Activated effector memory CD4-positive, alpha-beta T cell treated with Interleukin-2 at 50 U/mL for 16 hours (primary cell): Measurements from ENCODE around the gene PLOD1.
A peak's percentile ranks its signal among the peaks of the same experiment; 100 is the strongest.
"Not testable (repeated sequence)": the region's sequence is repeated elsewhere in the genome, so short reads cannot be mapped to it uniquely, and the experiment has no call there.

Source experiments
- DNase-seq: peaks from one replicate; pipeline ENCODE4 v3.0.0-alpha.2; 2020

The PLOD1 gene

DNA sequence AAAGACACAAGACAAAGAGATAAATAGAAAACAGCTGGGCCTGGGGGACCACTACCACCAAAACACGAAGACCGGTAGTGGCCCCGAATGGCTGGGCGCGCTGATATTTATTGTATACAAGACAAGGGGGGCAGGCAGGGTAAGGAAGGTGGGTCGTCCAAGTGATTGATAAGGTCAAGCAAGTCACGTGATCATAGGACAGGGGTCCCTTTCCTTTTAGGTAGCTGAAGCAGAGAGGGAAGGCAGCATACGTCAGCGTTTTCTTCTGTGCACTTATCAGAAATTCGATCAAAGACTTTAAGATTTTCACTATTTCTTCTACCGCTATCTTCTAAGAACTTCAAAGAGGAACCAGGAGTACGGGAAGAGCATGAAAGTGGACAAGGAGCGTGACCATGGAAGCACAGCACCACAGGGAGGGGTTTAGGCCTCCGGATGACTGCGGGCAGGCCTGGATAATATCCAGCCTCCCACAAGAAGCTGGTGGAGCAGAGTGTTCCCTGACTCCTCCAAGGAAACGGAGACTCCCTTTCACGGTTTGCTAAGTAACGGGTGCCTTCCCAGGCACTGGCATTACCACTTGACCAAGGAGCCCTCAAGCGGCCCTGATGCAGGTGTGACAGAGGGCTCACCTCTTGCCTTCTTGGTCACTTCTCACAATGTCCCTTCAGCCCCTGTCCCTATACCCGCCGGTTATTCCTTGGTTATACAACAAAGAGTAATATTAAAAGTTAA is 21.9 kb upstream of the PLOD1 start:
- DNase-seq = not testable (repeated sequence)

DNA sequence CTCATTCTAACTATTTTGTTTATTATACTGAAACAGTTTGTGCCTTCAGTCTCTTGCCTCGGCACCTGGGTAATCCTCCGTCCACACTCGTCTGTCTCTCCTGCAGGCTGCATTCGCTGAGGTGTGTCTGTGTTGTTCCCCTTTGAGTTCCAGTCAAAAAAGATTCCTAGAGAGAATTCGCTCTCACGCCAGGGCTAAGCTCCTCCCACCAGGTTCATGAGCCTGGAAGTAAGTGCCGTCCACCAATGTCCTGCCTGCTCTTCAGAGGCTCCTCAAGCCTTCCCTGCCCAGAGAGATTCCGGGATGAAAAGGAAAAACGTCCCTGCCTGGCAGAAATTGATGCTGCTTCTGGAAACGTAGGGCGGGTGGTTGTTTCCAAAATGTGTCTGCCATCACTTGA is 21.2 kb upstream of the PLOD1 start:
- no peak for DNase-seq

- DNase-seq = no peak
These were observed 20.5 kb upstream of the PLOD1 start for GRCh38 chr1:11914024-11914423.

- DNase-seq = no peak
These were observed 15.6 kb upstream of the PLOD1 start for GRCh38 chr1:11918799-11919519.

- DNase-seq = no peak
These were observed 14.9 kb upstream of the PLOD1 start for GRCh38 chr1:11919621-11920020.

DNA sequence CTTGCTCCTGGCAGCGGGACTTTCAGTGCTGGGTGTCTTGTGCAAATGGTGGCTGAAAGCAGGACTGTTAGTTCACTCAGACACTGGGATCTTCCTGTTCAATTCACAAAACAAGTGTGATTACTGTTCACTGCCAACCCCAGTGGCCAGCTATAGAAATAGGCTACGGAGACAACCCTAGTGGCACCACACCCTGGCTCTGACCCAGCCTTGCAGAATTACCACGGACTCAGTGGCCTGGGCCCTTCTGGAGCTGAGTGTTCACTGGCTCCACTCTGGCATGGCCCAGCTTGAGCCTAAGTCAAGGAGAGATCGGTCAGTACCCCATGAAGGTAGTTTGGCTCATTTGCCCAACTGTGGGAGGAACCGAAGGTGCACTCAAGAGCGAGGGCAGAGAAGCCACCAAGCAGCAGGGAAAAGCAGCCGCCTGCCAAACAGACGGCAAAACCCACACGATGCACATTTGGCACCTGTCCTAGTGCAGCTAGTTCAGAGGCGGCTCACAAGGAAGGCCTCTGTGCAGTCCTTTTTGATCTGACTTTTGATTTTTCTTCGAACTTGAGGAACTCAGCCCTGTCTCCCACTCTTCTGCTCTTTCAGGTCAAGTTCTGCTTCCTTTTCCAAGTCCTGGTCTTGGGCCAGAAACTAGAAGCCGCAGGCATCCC is 14.1 kb upstream of the PLOD1 start:
- DNase-seq = no peak

DNA sequence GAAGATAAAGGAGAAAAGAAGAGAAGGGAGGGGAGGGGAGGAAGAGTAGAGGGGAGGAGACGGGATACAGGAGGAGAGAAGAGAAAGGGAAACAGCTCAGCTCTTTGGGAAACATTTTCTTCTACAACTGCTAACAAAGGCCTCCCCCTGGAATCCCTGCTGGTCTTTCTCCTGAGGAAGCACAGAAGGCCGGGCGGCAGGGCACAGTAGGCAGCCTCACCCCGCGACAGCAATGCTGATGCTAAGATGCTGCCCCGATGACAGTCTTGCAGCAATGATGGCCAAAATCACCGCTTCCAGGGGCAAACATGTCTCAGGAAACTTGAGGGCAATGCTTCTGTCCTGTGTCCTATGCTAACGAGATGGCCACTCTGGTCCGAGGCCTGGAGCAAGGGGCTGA is 13.5 kb upstream of the PLOD1 start:
- DNase-seq = no peak

DNA sequence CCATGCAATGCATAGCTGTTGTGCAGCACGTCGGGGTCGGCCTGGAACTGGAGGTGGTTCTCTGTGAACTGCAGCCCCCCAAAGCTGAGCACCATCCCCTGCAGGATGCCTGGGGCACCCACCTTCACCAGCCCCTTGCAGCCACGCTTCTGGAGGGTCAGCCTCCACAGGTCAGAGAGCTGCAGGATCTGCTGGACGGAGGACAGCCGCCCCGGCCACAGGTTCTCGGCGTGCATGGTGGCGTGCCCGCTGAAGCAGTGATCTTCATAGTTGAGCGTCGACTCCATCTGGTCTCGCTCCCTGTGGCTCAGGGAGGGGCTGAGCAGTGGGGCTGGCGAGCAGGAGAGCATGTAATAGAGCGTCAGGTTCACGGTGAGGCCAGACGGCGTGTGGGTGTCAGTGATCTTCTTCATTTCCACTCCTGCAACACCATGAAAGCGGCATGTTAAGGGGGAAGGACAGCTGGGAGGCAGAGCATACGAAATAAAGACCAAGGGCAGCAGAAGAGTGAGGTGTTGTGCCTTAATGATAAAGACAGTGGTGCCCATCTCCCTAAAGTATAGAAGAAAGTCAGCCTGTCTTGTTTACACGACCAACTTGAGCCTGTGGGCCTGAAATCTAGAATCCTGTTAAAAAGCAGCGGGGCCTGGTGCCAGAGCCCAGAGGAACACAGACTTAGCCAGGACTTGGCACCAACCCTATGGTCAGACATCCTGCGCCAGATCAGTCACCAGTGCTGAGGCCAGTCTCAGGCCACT is 11.3 kb upstream of the PLOD1 start:
- no peak for DNase-seq

DNA sequence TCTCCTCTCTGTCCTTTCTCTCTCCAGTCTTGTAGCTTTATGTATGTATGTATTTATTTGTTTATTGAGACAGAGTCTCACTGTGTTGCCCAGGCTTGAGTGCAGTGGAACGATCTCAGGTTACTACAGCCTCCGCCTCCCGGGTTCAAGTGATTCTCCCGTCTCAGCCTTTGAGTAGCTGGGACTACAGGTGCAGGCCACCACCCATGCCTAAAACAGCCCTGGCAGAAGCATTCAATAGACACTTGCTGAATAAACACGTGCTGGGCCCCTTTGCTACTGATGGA is 10.7 kb upstream of the PLOD1 start:
- DNase-seq = no peak

GRCh38 chr1:11924334-11925195 is 10.0 kb upstream of the PLOD1 start:
- DNase-seq = no peak

GRCh38 chr1:11925196-11925937 is 9.2 kb upstream of the PLOD1 start:
- not testable (repeated sequence) for DNase-seq

GRCh38 chr1:11925938-11926292 is 8.6 kb upstream of the PLOD1 start:
- peak; percentile 15 for DNase-seq

DNA sequence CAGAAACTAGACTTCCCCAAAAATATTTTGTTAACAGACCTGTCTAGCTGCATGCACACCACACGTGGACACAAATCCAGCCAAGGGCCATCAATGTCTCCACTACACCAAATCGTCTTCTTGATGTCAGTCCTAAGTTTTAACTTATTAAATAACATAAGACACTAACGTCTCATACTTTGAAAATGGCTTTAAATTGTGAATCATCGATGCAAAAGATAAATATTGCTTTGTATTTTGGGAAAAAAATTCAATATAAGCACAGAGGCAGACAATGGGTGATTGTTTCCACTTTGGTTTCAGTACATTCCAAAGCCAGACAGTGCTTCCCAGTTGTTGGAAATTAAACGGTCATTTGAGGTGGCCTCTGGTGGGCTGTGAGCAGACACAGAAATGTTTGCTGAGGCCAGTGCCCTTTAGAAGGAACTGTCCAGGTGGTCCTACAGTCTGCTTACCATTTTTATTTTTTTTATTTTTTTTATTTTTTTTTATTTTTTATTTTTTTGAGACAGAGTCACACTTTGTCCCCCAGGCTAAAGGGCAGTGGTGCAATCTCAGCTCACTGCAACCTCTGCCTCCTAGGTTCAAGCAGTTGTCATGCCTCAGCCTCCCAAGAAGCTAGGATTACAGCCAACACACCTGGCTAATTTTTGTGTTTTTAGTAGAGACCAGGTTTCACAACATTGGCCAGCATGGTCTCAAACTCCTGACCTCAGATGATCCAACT is 6.5 kb upstream of the PLOD1 start:
- no peak for DNase-seq

DNA sequence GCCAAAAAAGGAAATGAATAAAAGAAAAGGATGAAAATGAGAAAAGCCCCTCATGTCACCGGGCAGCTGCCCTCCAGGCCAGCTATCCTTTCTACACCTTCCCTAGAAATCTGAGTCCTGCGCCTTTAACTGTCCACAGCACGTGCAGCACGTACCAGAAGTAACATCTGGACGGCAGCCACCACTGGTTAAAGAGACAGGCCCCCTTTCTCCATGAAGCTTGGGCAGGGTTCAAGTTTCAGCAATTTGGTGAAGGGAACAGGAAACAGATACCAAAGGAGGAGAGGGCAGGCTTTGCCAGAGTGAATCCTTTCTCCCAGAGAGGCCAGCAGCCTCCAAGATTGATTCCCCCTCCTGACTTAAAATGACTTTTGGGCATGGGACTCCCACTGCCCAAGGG is 4.7 kb upstream of the PLOD1 start:
- DNase-seq = no peak

GRCh38 chr1:11930571-11931445 is 3.7 kb upstream of the PLOD1 start:
- DNase-seq = no peak

- DNase-seq = no peak
These were observed 2.7 kb upstream of the PLOD1 start for GRCh38 chr1:11931845-11932244.

GRCh38 chr1:11935057-11935412 is 518 bp downstream of the PLOD1 start:
- DNase-seq = no peak

- not testable (repeated sequence) for DNase-seq
These were observed 1.2 kb downstream of the PLOD1 start for GRCh38 chr1:11935733-11936132.

DNA sequence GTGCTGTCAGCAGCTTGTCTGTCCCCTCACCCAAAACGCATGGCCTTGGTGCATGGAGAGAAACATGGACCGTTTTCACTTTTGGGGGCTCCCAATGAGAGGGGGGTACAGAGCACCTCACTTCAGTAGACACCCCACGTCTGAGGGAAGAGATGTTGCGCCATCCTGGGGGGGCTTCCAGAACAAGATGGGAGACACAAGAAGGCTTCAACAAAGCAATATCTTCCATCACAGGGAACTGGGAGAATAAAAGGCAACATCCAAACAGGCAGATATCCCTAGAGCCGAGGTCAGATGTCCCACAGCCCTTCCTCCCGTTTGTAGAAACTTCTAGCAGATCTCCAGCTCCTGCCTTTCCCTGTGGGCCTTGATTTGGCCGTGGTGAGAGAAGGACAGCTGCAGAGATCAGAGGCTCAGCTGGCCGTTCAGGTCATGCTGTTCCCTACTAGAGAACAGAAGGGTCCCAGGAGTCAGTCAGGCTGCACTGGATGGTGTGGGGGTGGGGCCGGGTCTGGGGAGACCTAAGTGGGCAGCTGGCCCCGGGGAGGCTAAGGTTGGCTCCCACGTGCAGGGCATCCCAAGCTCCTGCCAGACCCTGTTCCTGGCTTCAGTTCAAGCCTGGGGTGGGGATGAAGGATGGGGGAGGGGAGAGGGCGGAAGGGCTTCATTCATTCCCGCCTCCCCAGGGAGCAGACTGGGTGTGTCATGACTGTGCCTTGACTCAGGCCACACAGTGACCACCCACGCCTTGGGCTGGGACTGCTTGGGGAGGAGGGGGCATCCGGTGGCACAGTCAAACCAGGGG is 4.4 kb downstream of the PLOD1 start:
- no peak for DNase-seq
